OCI-LY3 (cell line): Measurements from ENCODE around the gene GRAMD2A.
A peak's percentile ranks its signal among the peaks of the same experiment; 100 is the strongest.

Experiments
- H2AFZ ChIP-seq: fragments of 200-600, 300-600 bp; shearing (Covaris generic); 2 replicates; pipeline ENCODE4 v1.6.0; 2014; ENCODE audit warnings: antibody characterized with exemption, low read depth, low read length
- H3K27ac ChIP-seq: fragments of 200-600, 300-600 bp; sonication (generic); 2 replicates; pipeline ENCODE4 v1.5.1; 2014; ENCODE audit warnings: mild to moderate bottlenecking, low read length, moderate library complexity, mixed read lengths
- H3K27me3 ChIP-seq: fragments of 200-600, 300-600 bp; sonication (generic); 2 replicates; pipeline ENCODE4 v1.6.1; 2014; ENCODE audit warnings: low read depth, low read length, mixed read lengths
- H3K36me3 ChIP-seq: fragments of 200-600, 300-600 bp; sonication (generic); replicated peaks from 2 replicates; pipeline ENCODE3; 2014; ENCODE audit warnings: low read depth, low read length, mixed read lengths
- H3K4me1 ChIP-seq: fragments of 300-600, 200-600 bp; sonication (generic); 2 replicates; pipeline ENCODE4 v1.6.1; 2014; ENCODE audit warnings: low read length, mixed read lengths
- H3K4me2 ChIP-seq: fragments of 200-600, 300-600 bp; sonication (generic); 2 replicates; pipeline ENCODE4 v1.6.1; 2014; ENCODE audit warnings: low read length, mixed read lengths
- H3K4me3 ChIP-seq: fragments of 300-600, 200-600 bp; sonication (generic); 2 replicates; pipeline ENCODE4 v1.5.1; 2014; ENCODE audit warnings: antibody characterized with exemption, mild to moderate bottlenecking, low read length, moderate library complexity
- H3K79me2 ChIP-seq: fragments of 300-600, 200-600 bp; shearing (Covaris generic); 2 replicates; pipeline ENCODE4 v1.6.1; 2014; ENCODE audit warnings: mild to moderate bottlenecking, low read length, mixed read lengths
- H3K9ac ChIP-seq: fragments of 300-600, 200-600 bp; shearing (Covaris generic); 2 replicates; pipeline ENCODE4 v1.6.0; 2014; ENCODE audit warnings: mild to moderate bottlenecking, low read length, moderate library complexity
- H3K9me3 ChIP-seq: fragments of 200-600, 300-600 bp; shearing (Covaris generic); 2 replicates; pipeline ENCODE4 v1.6.1; 2014; ENCODE audit warnings: low read length, mixed read lengths; ENCODE audit not compliant: insufficient read depth
- H4K20me1 ChIP-seq: fragments of 200-600, 300-600 bp; sonication (generic); 2 replicates; pipeline ENCODE4 v1.6.1; 2016; ENCODE audit warnings: low read length, mixed read lengths; ENCODE audit not compliant: insufficient read depth
- EZH2phosphoT487 ChIP-seq: fragments of 200-600 bp; shearing (Covaris generic); IDR thresholded peaks from 2 replicates; pipeline ENCODE4 v1.6.1; 2018; ENCODE audit warnings: antibody characterized with exemption, mixed run types, low read depth
- TF ChIP-seq, protein P1 (sequence below): fragments of 200-600, 300-600 bp; sonication (generic); IDR thresholded peaks from 2 replicates; pipeline ENCODE4 v1.5.1; 2014; ENCODE audit warnings: antibody characterized with exemption, low read length, low read depth

The GRAMD2A gene

DNA sequence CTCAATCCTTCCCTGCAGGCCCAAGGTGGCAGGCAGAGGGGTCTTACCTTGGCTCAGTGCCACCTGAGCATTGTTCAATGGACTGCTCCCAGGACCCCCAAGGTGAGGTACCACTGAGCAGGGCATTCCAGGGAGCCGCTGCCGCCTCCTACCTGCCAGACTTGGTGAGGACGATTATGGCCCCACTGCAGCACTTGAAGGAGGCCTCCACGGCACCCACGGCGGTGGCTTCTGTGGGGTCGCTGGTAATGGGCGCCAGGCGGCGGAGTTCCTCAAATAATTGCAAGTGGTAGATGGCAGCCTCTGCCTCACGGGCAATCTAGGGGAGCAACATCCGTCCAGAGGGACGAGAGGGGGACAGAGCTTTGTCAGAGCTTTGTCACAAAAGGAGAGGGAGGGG lies 4.7 kb upstream of the GRAMD2A start:
- no peak overlapping the region for H3K4me2 ChIP-seq
- no peaks in the 10 kb centered on the region for H3K4me1 ChIP-seq
- H3K9ac ChIP-seq = no peak overlapping the region
- no peak overlapping the region for H3K27ac ChIP-seq
- peaks cover 38% of the 10 kb centered on the region for H3K79me2 ChIP-seq
- H2AFZ ChIP-seq = no peak overlapping the region
- no peak overlapping the region for H3K4me3 ChIP-seq
- H3K27me3 ChIP-seq = no peaks in the 10 kb centered on the region
- TF ChIP-seq, protein P1, sequence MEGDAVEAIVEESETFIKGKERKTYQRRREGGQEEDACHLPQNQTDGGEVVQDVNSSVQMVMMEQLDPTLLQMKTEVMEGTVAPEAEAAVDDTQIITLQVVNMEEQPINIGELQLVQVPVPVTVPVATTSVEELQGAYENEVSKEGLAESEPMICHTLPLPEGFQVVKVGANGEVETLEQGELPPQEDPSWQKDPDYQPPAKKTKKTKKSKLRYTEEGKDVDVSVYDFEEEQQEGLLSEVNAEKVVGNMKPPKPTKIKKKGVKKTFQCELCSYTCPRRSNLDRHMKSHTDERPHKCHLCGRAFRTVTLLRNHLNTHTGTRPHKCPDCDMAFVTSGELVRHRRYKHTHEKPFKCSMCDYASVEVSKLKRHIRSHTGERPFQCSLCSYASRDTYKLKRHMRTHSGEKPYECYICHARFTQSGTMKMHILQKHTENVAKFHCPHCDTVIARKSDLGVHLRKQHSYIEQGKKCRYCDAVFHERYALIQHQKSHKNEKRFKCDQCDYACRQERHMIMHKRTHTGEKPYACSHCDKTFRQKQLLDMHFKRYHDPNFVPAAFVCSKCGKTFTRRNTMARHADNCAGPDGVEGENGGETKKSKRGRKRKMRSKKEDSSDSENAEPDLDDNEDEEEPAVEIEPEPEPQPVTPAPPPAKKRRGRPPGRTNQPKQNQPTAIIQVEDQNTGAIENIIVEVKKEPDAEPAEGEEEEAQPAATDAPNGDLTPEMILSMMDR = no peak
- no peak for TF ChIP-seq EZH2phosphoT487
- no peaks in the 10 kb centered on the region for H3K9me3 ChIP-seq
- peaks cover 93% of the 10 kb centered on the region for H3K36me3 ChIP-seq
- peaks cover 94% of the 10 kb centered on the region for H4K20me1 ChIP-seq

DNA sequence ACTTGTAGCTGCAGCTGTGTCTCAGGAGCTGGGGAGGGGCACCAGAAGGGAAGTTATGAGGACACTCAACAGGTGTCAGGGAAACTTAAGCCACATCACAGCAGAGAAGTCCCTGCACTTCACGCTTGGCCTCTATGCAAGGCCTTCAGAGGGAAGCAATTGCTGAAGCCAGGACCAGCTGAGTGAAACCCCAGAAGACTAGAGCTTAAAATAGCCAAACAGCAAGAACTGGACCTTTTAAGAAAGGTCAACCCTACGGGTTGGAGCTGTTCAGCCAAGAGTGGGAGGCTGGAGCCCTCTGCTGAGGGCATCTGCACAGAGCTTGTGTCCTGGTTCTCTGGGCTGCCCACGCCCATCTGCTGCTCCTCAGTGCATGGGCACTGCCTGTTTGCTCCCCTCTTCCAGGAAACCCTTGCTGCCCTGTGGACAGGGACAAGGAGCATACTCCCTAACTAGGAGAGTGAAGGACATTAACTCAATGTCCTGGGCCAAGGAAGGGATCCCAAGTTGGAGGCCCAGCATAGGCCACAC lies 3.9 kb upstream of the GRAMD2A start:
- Histone ChIP-seq H2AFZ (no peak overlapping the region), H3K4me1 (no peaks in the 10 kb centered on the region), H3K27ac (peak overlapping the region; percentile 12; the same call in 1 of the 2 replicates), H3K9me3 (no peaks in the 10 kb centered on the region), H3K27me3 (no peaks in the 10 kb centered on the region), H3K4me3 (no peak overlapping the region), H3K79me2 (peaks cover 29% of the 10 kb centered on the region), H3K9ac (no peak overlapping the region), H3K36me3 (peaks cover 84% of the 10 kb centered on the region), H3K4me2 (no peak overlapping the region), H4K20me1 (peaks cover 93% of the 10 kb centered on the region)
- TF ChIP-seq, protein P1 = no peak
- TF ChIP-seq EZH2phosphoT487 = no peak

DNA sequence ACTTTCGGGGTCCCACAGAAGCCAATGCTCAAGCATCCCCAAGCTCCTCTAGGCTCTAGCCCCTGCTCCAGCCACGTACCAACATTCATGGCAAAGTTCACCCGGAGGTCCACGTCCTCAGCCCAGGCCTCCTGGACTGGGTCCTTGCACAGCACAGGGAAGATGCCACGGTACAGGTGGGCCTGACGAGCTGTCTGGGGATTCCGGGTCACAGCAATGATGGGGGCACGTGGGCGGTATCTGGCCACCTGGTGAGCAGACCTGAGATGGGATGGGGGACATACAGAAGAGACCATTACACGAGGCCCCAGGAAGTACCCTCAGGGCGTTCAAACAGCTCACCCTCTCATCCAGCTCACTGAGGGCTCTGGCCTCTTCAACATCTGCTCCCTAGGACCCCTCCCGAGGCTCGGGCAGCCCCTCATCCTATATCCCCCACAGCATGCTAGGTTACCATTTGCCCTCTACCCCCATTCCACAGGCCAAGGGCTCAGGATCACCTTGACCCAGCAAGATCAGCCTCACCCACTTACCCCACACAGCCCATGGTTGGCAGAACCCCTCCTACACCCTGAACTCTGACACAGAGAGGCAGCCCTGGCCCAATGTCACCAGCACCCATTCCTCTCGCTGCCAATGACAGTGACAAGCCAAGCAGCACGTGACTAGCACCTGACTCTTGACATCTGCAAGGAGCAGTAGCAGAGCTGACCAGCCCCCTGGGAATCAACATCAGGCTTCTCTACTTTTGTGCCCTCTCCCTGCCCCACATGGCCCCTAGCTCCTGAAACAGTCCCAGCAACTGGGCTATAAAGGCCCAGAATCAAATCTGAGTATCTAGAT lies 3.0 kb upstream of the GRAMD2A start:
- no peak overlapping the region for H3K4me2 ChIP-seq
- peaks cover 85% of the 10 kb centered on the region for H4K20me1 ChIP-seq
- TF ChIP-seq, protein P1 = no peak
- no peak for TF ChIP-seq EZH2phosphoT487
- H3K27ac ChIP-seq = peak overlapping the region; percentile 12; the same call in 1 of the 2 replicates
- H3K27me3 ChIP-seq = no peaks in the 10 kb centered on the region
- no peak overlapping the region for H3K9ac ChIP-seq
- H3K4me1 ChIP-seq = peaks cover 5% of the 10 kb centered on the region
- H3K4me3 ChIP-seq = no peak overlapping the region
- no peaks in the 10 kb centered on the region for H3K9me3 ChIP-seq
- H3K79me2 ChIP-seq = peaks cover 21% of the 10 kb centered on the region
- peaks cover 76% of the 10 kb centered on the region for H3K36me3 ChIP-seq
- no peak overlapping the region for H2AFZ ChIP-seq

DNA sequence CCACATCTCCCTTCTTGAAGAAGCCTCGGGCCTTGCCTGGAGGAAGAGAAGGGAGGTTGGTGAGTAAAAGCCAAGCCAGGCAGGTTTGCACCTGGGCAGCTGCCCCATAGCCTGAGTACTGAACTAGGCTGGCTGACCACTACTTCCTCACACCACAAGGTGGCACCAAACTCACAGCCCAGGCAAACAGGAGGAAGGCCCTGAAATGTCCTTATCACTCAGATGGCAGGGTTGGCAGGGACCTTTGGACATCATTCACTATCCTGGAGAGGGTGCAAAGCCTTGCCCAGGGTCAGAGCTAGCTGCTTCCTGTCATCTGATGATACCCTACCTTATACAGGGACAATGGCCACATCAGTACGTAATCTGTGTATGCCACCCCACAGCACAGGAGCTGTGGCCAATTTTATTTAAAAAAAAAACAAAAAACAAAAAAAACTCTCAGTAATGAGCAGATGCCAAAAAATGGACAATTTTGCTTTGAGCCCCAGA lies 2.2 kb upstream of the GRAMD2A start:
- Histone ChIP-seq H3K27ac (0 out of 2 replicates have a peak overlapping the region, but pooled peaks have one; percentile 8), H3K9me3 (no peaks in the 10 kb centered on the region), H3K4me1 (peaks cover 13% of the 10 kb centered on the region), H3K9ac (no peak overlapping the region), H3K4me3 (no peak overlapping the region), H2AFZ (no peak overlapping the region), H4K20me1 (peaks cover 76% of the 10 kb centered on the region), H3K27me3 (no peaks in the 10 kb centered on the region), H3K36me3 (peaks cover 67% of the 10 kb centered on the region), H3K4me2 (no peak overlapping the region), H3K79me2 (peaks cover 14% of the 10 kb centered on the region)
- no peak for TF ChIP-seq EZH2phosphoT487
- TF ChIP-seq, protein P1 = peak; percentile 91
